Liver (tissue), 9 donors: Measurements from ENCODE around the gene CES4A. TPM values are rescaled to one million over a fixed set of nuclear protein-coding genes. Genes with fewer than 3 reads are reported as not detected.

ENCODE experiments used
- DNase-seq: peaks from one replicate; pipeline ENCODE4 v3.0.0-alpha.2; 2017; ENCODE audit warnings: low spot score
- H3K27ac ChIP-seq, 2 donors: one replicate each; pipeline ENCODE4 v1.7.0; 2013; ENCODE audit warnings: inconsistent platforms in 2 of 2, low read length in 2 of 2, control low read depth in 1 of 2, low read depth in 1 of 2, mild to moderate bottlenecking in 1 of 2
- H3K27me3 ChIP-seq, 4 donors: one replicate each; pipeline versions ENCODE4 v1.6.1 to v1.7.0; 2013; ENCODE audit warnings: low read length in 3 of 4, inconsistent platforms in 1 of 4, mild to moderate bottlenecking in 1 of 4, moderate library complexity in 1 of 4; ENCODE audit not compliant: control insufficient read depth in 4 of 4, insufficient read depth in 4 of 4
- H3K36me3 ChIP-seq, 4 donors: one replicate each; pipeline versions ENCODE4 v1.6.1 to v1.7.0; 2013; ENCODE audit warnings: low read length in 3 of 4, mild to moderate bottlenecking in 3 of 4, low read depth in 1 of 4, moderate library complexity in 1 of 4; ENCODE audit not compliant: control insufficient read depth in 4 of 4, insufficient read depth in 3 of 4
- H3K4me1 ChIP-seq, 4 donors: one replicate each; pipeline versions ENCODE4 v1.6.1 to v1.7.0; 2013; ENCODE audit warnings: low read length in 3 of 4, mild to moderate bottlenecking in 3 of 4, moderate library complexity in 1 of 4; ENCODE audit not compliant: control insufficient read depth in 4 of 4, insufficient read depth in 4 of 4
- H3K4me3 ChIP-seq, 3 donors: one replicate each; pipeline versions ENCODE4 v1.6.1 to v1.7.0; 2013; ENCODE audit warnings: low read length in 3 of 3, control low read depth in 1 of 3, low read depth in 1 of 3, mild to moderate bottlenecking in 1 of 3
- H3K9ac ChIP-seq, 2 donors: one replicate each; pipeline ENCODE4 v1.7.0; 2013; ENCODE audit warnings: low read length in 2 of 2, mild to moderate bottlenecking in 2 of 2, moderate library complexity in 2 of 2, control low read depth in 1 of 2, low read depth in 1 of 2
- H3K9me3 ChIP-seq, 4 donors: one replicate each; pipeline versions ENCODE4 v1.6.1 to v1.7.0; 2013; ENCODE audit warnings: low read length in 3 of 4; ENCODE audit not compliant: control insufficient read depth in 4 of 4
- CTCF ChIP-seq: fragments of 150-350 bp; IDR thresholded peaks from 2 replicates; pipeline ENCODE4 v1.5.1; 2017; ENCODE audit warnings: improper control_type of control experiment, low read depth, low read length; ENCODE audit not compliant: missing input control
- FOXA2 ChIP-seq: IDR thresholded peaks from 2 replicates; pipeline ENCODE4 v1.6.1; 2016; ENCODE audit warnings: antibody characterized with exemption
- MAX ChIP-seq: IDR thresholded peaks from 2 replicates; pipeline ENCODE4 v1.6.1; 2016; ENCODE audit warnings: antibody characterized with exemption
- NR2F2 ChIP-seq: IDR thresholded peaks from 2 replicates; pipeline ENCODE4 v1.6.1; 2016; ENCODE audit warnings: antibody characterized with exemption
- RAD21 ChIP-seq, 2 donors: IDR thresholded peaks; 2 replicates each; pipeline ENCODE4 v1.6.1; 2016; ENCODE audit warnings: antibody characterized with exemption in 2 of 2, mild to moderate bottlenecking in 2 of 2
- REST ChIP-seq: IDR thresholded peaks from 2 replicates; pipeline ENCODE4 v1.6.1; 2016; ENCODE audit warnings: antibody characterized with exemption, mild to moderate bottlenecking
- RXRA ChIP-seq, 2 donors: IDR thresholded peaks; 2 replicates each; pipeline ENCODE4 v1.6.1; 2017 to 2018; ENCODE audit warnings: antibody characterized with exemption in 2 of 2, mild to moderate bottlenecking in 1 of 2
- TAF1 ChIP-seq: conservative IDR thresholded peaks from 2 replicates; pipeline ENCODE4 v1.6.1; 2016; ENCODE audit warnings: antibody characterized with exemption, mild to moderate bottlenecking
- YY1 ChIP-seq: IDR thresholded peaks from 2 replicates; pipeline ENCODE4 v1.6.1; 2016; ENCODE audit warnings: antibody characterized with exemption, mild to moderate bottlenecking
- WGBS: extraction: QIAGEN DNeasy Blood & Tissue Kit; methylation state at CpG from one replicate; pipeline ENCODE4 v1.1.7; 2013; 5-methylcytosine and 5-hydroxymethylcytosine counted together
- polyA plus RNA-seq, 2 donors: library from polyadenylated mRNA; stranded (reverse) in 1 of 2; unstranded in 1 of 2; fragments of 200-250 nt in 1 of 2; fragments of >200 nt in 1 of 2; fragmentation: Nextera tagmentation in 1 of 2; extraction: Ambion mirVana in 1 of 2; gene quantifications; one replicate each; pipeline versions ENCODE4 v1.2.1 to v1.2.3, GENCODE V29; 2013 to 2015
- total RNA-seq, 2 donors: library from RNA; depleted of rRNA; stranded (reverse); fragments of >200 nt; gene quantifications; one replicate each; pipeline ENCODE4 v1.2.3, GENCODE V29; 2014
- TF ChIP-seq, protein P1 (sequence below): IDR thresholded peaks from 2 replicates; pipeline ENCODE4 v1.6.1; 2016; ENCODE audit warnings: antibody characterized with exemption
- TF ChIP-seq, protein P2 (sequence below): IDR thresholded peaks from 2 replicates; pipeline ENCODE4 v1.6.1; 2016; ENCODE audit warnings: antibody characterized with exemption
- donor health status: healthy.
- donor health status: healthy.
- donor health status: healthy.
- donor health status: healthy.
- donor health status: healthy.

CES4A gene
- total and polyA plus RNA-seq, 4 donors: 1.6 to 20.5 (median 11.3) TPM

- no peak for TF ChIP-seq CTCF
Observed at GRCh38 chr16:67026570-67026969, 38.2 kb downstream of the CES4A start (continued).

DNA sequence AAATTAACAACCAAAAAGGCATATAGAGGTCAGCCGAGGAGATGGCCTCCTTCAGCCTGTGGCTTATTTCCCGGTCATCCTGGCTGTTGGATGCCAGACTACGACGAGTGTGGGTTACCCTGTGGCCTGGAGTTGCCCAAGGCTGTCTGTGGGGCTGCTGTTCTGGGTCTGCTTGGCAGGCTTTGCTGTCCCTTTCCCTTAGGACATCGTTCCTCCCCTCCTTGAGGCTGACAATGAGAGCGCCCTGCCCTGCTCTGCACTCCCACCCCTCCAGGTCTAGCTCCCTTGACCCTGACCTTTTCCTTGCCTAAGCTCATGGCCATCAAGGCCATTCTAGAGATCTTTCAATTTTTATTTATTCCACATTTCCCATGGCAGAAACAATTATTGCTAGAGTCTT is 38.7 kb downstream of the CES4A start:
- Histone ChIP-seq H3K4me3 (no peak overlapping the region), H3K4me1 (peaks cover 6 to 13% (median 10%) of the 10 kb centered on the region in 4 donors), H3K36me3 (no peaks in the 10 kb centered on the region), H3K9ac (no peak overlapping the region), H3K9me3 (no peaks in the 10 kb centered on the region), H3K27me3 (no peaks in the 10 kb centered on the region), H3K27ac (no peak overlapping the region)
- 88% methylated on average over 6 of the region's 6 CpGs for WGBS
- DNase-seq: no peak
- TF ChIP-seq CTCF (no peak), MAX (no peak), FOXA2 (no peak), TAF1 (no peak), REST (no peak), RXRA (IDR thresholded peaks at IDR 0.05) (no peak), RAD21 (IDR thresholded peaks at IDR 0.05) (no peak), YY1 (no peak), NR2F2 (no peak)
- TF ChIP-seq, protein P1, sequence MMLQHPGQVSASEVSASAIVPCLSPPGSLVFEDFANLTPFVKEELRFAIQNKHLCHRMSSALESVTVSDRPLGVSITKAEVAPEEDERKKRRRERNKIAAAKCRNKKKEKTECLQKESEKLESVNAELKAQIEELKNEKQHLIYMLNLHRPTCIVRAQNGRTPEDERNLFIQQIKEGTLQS: no peak
- TF ChIP-seq, protein P2, sequence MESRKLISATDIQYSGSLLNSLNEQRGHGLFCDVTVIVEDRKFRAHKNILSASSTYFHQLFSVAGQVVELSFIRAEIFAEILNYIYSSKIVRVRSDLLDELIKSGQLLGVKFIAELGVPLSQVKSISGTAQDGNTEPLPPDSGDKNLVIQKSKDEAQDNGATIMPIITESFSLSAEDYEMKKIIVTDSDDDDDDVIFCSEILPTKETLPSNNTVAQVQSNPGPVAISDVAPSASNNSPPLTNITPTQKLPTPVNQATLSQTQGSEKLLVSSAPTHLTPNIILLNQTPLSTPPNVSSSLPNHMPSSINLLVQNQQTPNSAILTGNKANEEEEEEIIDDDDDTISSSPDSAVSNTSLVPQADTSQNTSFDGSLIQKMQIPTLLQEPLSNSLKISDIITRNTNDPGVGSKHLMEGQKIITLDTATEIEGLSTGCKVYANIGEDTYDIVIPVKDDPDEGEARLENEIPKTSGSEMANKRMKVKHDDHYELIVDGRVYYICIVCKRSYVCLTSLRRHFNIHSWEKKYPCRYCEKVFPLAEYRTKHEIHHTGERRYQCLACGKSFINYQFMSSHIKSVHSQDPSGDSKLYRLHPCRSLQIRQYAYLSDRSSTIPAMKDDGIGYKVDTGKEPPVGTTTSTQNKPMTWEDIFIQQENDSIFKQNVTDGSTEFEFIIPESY: no peak
